ENCODE results near the gene METTL1. TPM values are rescaled to one million over a fixed set of nuclear protein-coding genes. Genes with fewer than 3 reads are reported as not detected.
A peak's percentile ranks its signal among the peaks of the same experiment; 100 is the strongest.

METTL1 gene
- total and polyA plus RNA-seq, 8 donors, result 4.4 to 37.9 (median 15.4) TPM

DNA sequence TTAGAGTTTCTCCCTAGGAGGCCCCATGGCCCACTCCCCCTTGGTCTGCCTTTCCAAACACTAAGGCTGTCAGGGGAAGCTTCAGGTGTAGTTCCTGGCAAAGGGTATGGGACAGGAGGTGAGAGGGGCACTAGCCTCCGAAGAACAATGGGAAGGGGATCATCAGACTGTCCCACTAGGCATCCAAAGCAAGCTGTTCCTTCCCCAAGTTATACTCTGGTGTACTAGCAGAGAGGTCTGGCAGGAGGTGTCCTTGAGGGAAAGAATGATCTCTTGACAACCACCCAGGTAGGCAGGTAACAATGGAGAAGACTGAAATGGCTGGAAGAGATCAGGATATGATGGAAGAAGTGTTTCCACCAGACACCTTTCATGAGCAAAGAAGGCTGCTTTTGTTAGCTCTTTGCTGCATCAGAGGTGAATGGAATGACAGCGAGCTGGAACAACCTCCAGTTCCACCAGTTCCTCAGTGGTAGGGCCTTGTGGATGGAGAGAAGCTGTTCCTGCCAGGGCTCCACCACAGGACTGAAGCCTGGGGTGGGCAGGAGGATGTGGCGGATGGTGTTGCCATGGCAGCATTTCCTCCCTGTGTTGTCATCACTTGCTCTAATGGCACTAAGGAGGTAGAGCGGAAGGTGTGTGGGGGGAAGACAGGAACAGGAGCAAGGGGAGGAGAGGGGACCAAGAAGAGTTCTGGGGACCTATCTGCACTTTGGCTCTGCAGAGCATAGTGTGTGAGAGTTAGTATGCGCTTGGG, 31.1 kb downstream of the METTL1 start:
- Histone ChIP-seq H3K27ac (peak overlapping the region in 1 of 5 donors; percentile 71), H3K36me3 (no peaks in the 10 kb centered on the region), H3K27me3 (peaks cover 16 to 77% (median 47%) of the 10 kb centered on the region in 3 donors), H3K4me3 (peak overlapping the region in 3 of 4 donors; percentile 33 to 41 (median 40)), H3K4me1 (peaks cover 42 to 65% (median 47%) of the 10 kb centered on the region in 4 donors), H3K9me3 (no peaks in the 10 kb centered on the region)
- TF ChIP-seq POLR2A (IDR thresholded peaks at IDR 0.05), result no peak
- no peak for TF ChIP-seq POLR2AphosphoS5 (IDR thresholded peaks at IDR 0.05)
- TF ChIP-seq, protein P1, sequence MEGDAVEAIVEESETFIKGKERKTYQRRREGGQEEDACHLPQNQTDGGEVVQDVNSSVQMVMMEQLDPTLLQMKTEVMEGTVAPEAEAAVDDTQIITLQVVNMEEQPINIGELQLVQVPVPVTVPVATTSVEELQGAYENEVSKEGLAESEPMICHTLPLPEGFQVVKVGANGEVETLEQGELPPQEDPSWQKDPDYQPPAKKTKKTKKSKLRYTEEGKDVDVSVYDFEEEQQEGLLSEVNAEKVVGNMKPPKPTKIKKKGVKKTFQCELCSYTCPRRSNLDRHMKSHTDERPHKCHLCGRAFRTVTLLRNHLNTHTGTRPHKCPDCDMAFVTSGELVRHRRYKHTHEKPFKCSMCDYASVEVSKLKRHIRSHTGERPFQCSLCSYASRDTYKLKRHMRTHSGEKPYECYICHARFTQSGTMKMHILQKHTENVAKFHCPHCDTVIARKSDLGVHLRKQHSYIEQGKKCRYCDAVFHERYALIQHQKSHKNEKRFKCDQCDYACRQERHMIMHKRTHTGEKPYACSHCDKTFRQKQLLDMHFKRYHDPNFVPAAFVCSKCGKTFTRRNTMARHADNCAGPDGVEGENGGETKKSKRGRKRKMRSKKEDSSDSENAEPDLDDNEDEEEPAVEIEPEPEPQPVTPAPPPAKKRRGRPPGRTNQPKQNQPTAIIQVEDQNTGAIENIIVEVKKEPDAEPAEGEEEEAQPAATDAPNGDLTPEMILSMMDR (IDR thresholded peaks at IDR 0.05), result no peak
- intact Hi-C loops (cut with DNase I; ENCODE audit: low total_unique reads), result no loop called here
- 50 to 70% (median 56%) methylated on average over 5 of the region's 5 CpGs for WGBS, 5 donors
- DNase-seq, result peak in 1 of 2 donors; percentile 78

DNA sequence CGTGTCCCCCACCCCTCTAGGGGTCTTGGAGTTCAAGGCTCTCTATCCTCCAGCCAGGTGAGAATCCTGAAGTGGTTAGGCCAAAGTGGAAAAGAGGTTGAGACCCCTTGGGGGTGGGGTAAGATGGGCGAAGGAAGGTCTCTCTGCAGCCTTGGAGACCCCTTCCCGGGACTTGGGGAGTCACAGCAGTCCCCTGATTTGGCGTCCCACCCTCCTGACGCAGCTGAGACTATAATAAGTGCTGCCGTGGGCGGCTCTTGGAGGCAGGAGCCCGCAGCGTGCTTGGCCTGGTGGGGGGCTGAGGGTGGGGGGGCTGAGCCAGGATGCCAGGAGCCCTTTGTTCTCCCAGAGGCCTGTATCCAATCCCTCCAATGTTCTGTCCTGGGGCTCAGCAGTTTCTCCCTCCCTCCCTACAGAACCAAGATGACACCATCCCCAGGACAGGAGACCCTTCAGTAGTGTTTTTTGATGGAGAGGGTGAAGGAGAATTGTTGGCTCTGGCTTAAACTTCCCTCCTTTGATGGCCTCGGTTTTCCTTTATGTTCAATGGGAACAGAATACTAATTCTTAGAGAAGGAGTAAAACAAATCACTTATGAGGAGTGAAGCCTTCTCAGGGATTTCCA, 31.9 kb downstream of the METTL1 start:
- H3K4me1 ChIP-seq, result peaks cover 36 to 66% (median 47%) of the 10 kb centered on the region in 4 donors
- no peak overlapping the region for H3K27ac ChIP-seq
- DNase-seq, result no peak
- TF ChIP-seq POLR2A (IDR thresholded peaks at IDR 0.05), result no peak
- TF ChIP-seq, protein P1 (IDR thresholded peaks at IDR 0.05), result no peak
- no peak for TF ChIP-seq EP300 (IDR thresholded peaks at IDR 0.05)
- TF ChIP-seq POLR2AphosphoS5 (IDR thresholded peaks at IDR 0.05), result no peak
- 30 to 61% (median 33%) methylated on average over 10 of the region's 10 CpGs for WGBS, 5 donors
- intact Hi-C loops (cut with DNase I; ENCODE audit: low total_unique reads), result no loop called here
- H3K9me3 ChIP-seq, result no peaks in the 10 kb centered on the region
- H3K27me3 ChIP-seq, result peaks cover 16 to 85% (median 55%) of the 10 kb centered on the region in 3 donors
- no peaks in the 10 kb centered on the region for H3K36me3 ChIP-seq
- H3K4me3 ChIP-seq, result peak overlapping the region in 1 of 4 donors; percentile 40

DNA sequence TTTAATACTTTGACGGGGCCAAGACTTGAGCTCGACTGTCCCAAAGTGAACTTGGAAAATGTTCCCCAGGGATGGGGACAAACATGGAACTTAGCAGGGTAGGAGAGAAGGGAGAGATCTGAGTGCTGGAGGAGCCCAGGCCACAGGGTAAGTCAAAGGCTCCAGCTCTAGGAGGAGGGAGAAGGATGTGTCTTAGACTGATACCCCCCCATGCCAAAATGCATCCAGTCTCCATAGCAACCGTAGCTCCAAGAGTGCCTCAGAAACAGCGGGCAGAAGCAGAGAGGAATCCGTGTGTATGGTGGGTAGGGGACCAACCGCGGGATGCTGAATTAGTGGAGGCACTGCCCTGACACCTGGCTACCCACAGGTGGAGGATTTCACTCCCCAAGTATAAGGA, 32.5 kb downstream of the METTL1 start:
- intact Hi-C loops (cut with DNase I; ENCODE audit: low total_unique reads), result no loop called here
- WGBS, 5 donors, result 24 to 37% (median 24%) methylated on average over 7 of the region's 7 CpGs
- no peak for TF ChIP-seq EP300 (IDR thresholded peaks at IDR 0.05)
- no peak for DNase-seq
- Histone ChIP-seq H3K4me1 (peaks cover 35 to 65% (median 46%) of the 10 kb centered on the region in 4 donors), H3K36me3 (peaks cover 0 to 2% (median 0%) of the 10 kb centered on the region in 4 donors), H3K27me3 (peaks cover 16 to 91% (median 62%) of the 10 kb centered on the region in 3 donors), H3K27ac (no peak overlapping the region), H3K4me3 (no peak overlapping the region), H3K9me3 (no peaks in the 10 kb centered on the region)

DNA sequence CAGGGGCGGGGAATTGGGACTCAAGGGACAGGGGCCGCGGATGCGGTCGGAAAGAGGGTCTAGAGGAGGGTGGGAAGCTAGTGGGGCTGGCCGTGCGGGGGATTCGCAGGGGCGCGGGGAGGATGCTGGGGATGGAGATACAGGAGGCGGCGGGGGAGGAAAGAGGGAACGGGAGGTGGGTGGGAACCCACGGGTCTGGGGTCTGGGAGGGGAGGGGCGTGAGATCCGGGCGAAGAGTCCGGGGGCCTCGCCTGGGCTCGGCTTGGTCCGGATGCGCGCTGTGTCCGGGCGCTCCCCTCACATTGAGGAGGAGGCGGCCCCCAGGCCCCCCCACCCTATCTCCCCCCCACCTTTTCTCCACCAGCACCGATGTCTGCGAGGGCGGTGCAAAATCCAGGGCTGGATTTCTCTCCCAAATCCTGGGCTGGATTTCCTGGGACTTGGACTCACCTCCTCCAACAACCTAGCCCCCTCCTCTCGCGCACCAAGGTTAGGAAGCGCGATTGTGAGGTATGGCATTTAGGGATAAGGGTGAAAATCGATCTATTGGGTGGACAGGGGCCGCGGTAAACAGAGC, 33.2 kb downstream of the METTL1 start, which contains the start of gene AGAP2:
TSS of gene AGAP2 (minus strand) at position 82 of the 577 bp plus-strand sequence. CDS start 496 bp downstream, outside the sequence.
- WGBS, 5 donors, result 14 to 49% (median 18%) methylated on average over 24 to 36 of the region's 36 CpGs
- no peak for TF ChIP-seq POLR2AphosphoS5 (IDR thresholded peaks at IDR 0.05)
- DNase-seq, result peak in 1 of 2 donors; percentile 71
- intact Hi-C loops (cut with DNase I; ENCODE audit: low total_unique reads), result no loop called here
- H3K27ac ChIP-seq, result no peak within 1 kb of the TSS
- H3K9me3 ChIP-seq, result no peaks in the 10 kb centered on the region
- H3K4me3 ChIP-seq, result peak within 1 kb of the TSS; percentile 30 to 48 (median 38)
- peaks cover 16 to 98% (median 62%) of the 10 kb centered on the region in 3 donors for H3K27me3 ChIP-seq
- peaks cover 0 to 8% (median 0%) of the 10 kb centered on the region in 4 donors for H3K36me3 ChIP-seq
- peaks cover 32 to 60% (median 41%) of the 10 kb centered on the region in 4 donors for H3K4me1 ChIP-seq
